ENCODE results near the gene GGTLC2. TPM values are rescaled to one million over a fixed set of nuclear protein-coding genes. Genes with fewer than 3 reads are reported as not detected.

GGTLC2 gene
- total RNA-seq = not detected in 2 replicates

DNA sequence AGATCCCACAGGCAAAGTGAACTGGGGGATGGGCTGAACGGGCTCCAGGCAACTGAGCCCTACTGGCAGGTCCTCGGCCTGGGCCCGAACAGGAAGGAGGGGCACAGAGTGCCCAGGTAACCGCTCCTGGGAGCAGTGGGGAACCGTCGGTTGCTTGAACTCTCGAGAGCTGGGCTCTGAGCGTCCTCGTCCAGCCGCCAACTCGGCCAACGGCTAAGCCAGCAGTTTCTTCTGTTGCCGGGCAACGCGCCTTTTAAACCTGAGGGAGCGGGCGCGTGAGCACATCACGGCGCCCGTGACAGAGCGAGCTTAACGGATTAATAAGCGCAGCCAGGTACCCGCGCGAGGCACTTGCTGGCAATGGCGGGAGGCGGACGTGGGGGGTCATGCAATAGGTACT is at the start of gene GGTLC2:
Gene GGTLC2, plus strand, starts transcription at position 301 of the 400 bp plus-strand sequence. CDS start 1,732 bp downstream, outside the sequence.

Other genes with a start within 250 kb of the GGTLC2 start
- gene ZNF280B, start 135.9 kb upstream of the GGTLC2 start, total RNA-seq = 0.43 and 0.54 TPM in 2 replicates
- not detected in 2 replicates for gene ZNF280A, start 124.3 kb upstream of the GGTLC2 start, total RNA-seq
- not detected in 2 replicates for gene PRAME, start 85.3 kb upstream of the GGTLC2 start, total RNA-seq
- not detected in 2 replicates for gene IGLL5, start 243.2 kb downstream of the GGTLC2 start, total RNA-seq

Measured in dermis lymphatic vessel endothelial cell (primary cell).